SK-N-SH (cell line): ENCODE data around the gene TRIM66. TPM values are rescaled to one million over a fixed set of nuclear protein-coding genes. Genes with fewer than 3 reads are reported as not detected.

Source experiments
- CTCF ChIA-PET: fragments of 300-600, 350-600 bp; formaldehyde crosslinking; extraction: SDS; loops from one replicate; lab custom pipeline; 2021; lab: Yijun Ruan, JAX
- POLR2A ChIA-PET: fragments of 350-600 bp; sonication (Branson Sonifier 250); formaldehyde crosslinking; extraction: SDS; loops from one replicate; lab custom pipeline; 2020; ENCODE audit warnings: antibody characterized with exemption, inconsistent platforms; lab: Yijun Ruan, JAX
- DNase-seq: peaks from one replicate; pipeline ENCODE4 v3.0.0; 2012
- H2AFZ ChIP-seq: fragments of 200-600 bp; sonication (generic); 2 replicates; pipeline ENCODE4 v1.8.1; 2016; ENCODE audit warnings: antibody characterized with exemption, mild to moderate bottlenecking, low read depth
- H3F3A ChIP-seq: fragments of 200-600 bp; sonication (generic); replicated peaks from 2 replicates; pipeline ENCODE3; 2016; ENCODE audit warnings: antibody characterized with exemption, mild to moderate bottlenecking; ENCODE audit not compliant: insufficient read depth
- H3K27ac ChIP-seq, 2 experiments: fragments of 200-500 bp in 1 of 2; fragments of 200-600 bp in 1 of 2; sonication (Bioruptor generic) in 1 of 2; sonication (generic), shearing (Covaris generic) in 1 of 2; 2 replicates each; pipeline versions ENCODE4 v1.5.1 to v1.6.1; 2014 to 2016; ENCODE audit warnings: low read depth in 2 of 2, inconsistent platforms in 1 of 2, low read length in 1 of 2, mild to moderate bottlenecking in 1 of 2, mixed read lengths in 1 of 2
- H3K27me3 ChIP-seq: fragments of 200-600 bp; sonication (generic), shearing (Covaris generic); 2 replicates; pipeline ENCODE4 v1.6.1; 2016; ENCODE audit warnings: mixed run types; ENCODE audit not compliant: insufficient read depth
- H3K36me3 ChIP-seq, 2 experiments: fragments of 200-500 bp in 1 of 2; fragments of 200-600 bp in 1 of 2; sonication (Bioruptor generic) in 1 of 2; sonication (generic) in 1 of 2; replicated peaks in 1 of 2; 2 replicates each; pipeline versions ENCODE3 to v1.5.1; 2014 to 2016; ENCODE audit warnings: low read length in 1 of 2, mild to moderate bottlenecking in 1 of 2; ENCODE audit not compliant: insufficient read depth in 2 of 2, control insufficient read depth in 1 of 2
- H3K4me1 ChIP-seq, 2 experiments: fragments of 200-500 bp in 1 of 2; fragments of 200-600 bp in 1 of 2; sonication (Bioruptor generic) in 1 of 2; sonication (generic), shearing (Covaris generic) in 1 of 2; 2 replicates each; pipeline versions ENCODE4 v1.5.1 to v1.6.1; 2014 to 2016; ENCODE audit warnings: low read depth in 1 of 2, low read length in 1 of 2, mixed run types in 1 of 2; ENCODE audit not compliant: insufficient read depth in 2 of 2, control insufficient read depth in 1 of 2
- H3K4me2 ChIP-seq: fragments of 200-600 bp; sonication (generic), shearing (Covaris generic); 2 replicates; pipeline ENCODE4 v1.6.1; 2017; ENCODE audit warnings: mixed run types
- H3K4me3 ChIP-seq, 2 experiments: fragments of 200-500 bp in 1 of 2; fragments of 200-600 bp in 1 of 2; sonication (Bioruptor generic) in 1 of 2; sonication (generic), shearing (Covaris generic) in 1 of 2; 2 replicates each; pipeline versions ENCODE4 v1.5.1 to v1.8.1; 2014 to 2016; ENCODE audit warnings: low read depth in 2 of 2, inconsistent platforms in 1 of 2, low read length in 1 of 2, mild to moderate bottlenecking in 1 of 2, mixed read lengths in 1 of 2, moderate library complexity in 1 of 2
- H3K79me2 ChIP-seq: fragments of 200-600 bp; sonication (generic); 2 replicates; pipeline ENCODE4 v1.8.1; 2017; ENCODE audit warnings: mild to moderate bottlenecking; ENCODE audit not compliant: insufficient read depth
- H3K9ac ChIP-seq: fragments of 200-600 bp; sonication (generic); 2 replicates; pipeline ENCODE4 v1.6.1; 2017; ENCODE audit warnings: mixed run types
- H3K9me2 ChIP-seq: fragments of 200-600 bp; sonication (generic); 2 replicates; pipeline ENCODE4 v1.6.1; 2017; ENCODE audit warnings: mixed run types
- H3K9me3 ChIP-seq: fragments of 200-600 bp; sonication (generic); 2 replicates; pipeline ENCODE4 v1.6.1; 2017; ENCODE audit warnings: mixed run types, mild to moderate bottlenecking, moderate library complexity
- H4K20me1 ChIP-seq: fragments of 200-600 bp; sonication (generic); 2 replicates; pipeline ENCODE4 v1.6.1; 2017; ENCODE audit warnings: mild to moderate bottlenecking, mixed run types; ENCODE audit not compliant: insufficient read depth
- EZH2phosphoT487 ChIP-seq: fragments of 200-600 bp; sonication (generic); IDR thresholded peaks from 2 replicates; pipeline ENCODE4 v1.6.1; 2017; ENCODE audit warnings: low read depth, mixed run types, mild to moderate bottlenecking, antibody characterized with exemption, moderate library complexity, borderline replicate concordance
- FOSL2 ChIP-seq: IDR thresholded peaks from 2 replicates; pipeline ENCODE4 v1.4.0; 2012; ENCODE audit warnings: low read depth, mild to moderate bottlenecking, moderate library complexity, borderline replicate concordance
- JUND ChIP-seq: IDR thresholded peaks from 2 replicates; pipeline ENCODE4 v1.4.0; 2012
- NFIC ChIP-seq: IDR thresholded peaks from 2 replicates; pipeline ENCODE4 v1.4.0; 2012; ENCODE audit warnings: borderline replicate concordance
- NRF1 ChIP-seq: IDR thresholded peaks from 2 replicates; pipeline ENCODE4 v1.6.1; 2012; ENCODE audit warnings: low read depth, mild to moderate bottlenecking, low read length
- POLR2AphosphoS5 ChIP-seq: IDR thresholded peaks from 2 replicates; pipeline ENCODE4 v1.6.1; 2012; ENCODE audit warnings: low read depth, low read length
- RAD21 ChIP-seq: IDR thresholded peaks from 2 replicates; pipeline ENCODE4 v1.6.1; 2012; ENCODE audit warnings: mild to moderate bottlenecking, low read length
- SMC3 ChIP-seq: IDR thresholded peaks from 2 replicates; pipeline ENCODE4 v1.6.1; 2012; ENCODE audit warnings: low read depth, low read length, improper control_type of control experiment
- TCF12 ChIP-seq: IDR thresholded peaks from 2 replicates; pipeline ENCODE4 v1.4.0; 2012
- WGBS: methylation state at CpG from one replicate; pipeline ENCODE4 v1.1.6; 2017; ENCODE audit warnings: low lambda C conversion rate; 5-methylcytosine and 5-hydroxymethylcytosine counted together
- polyA plus RNA-seq, 3 experiments: library from polyadenylated mRNA; depleted of rRNA; stranded (reverse); fragments of >200 nt; gene quantifications; 2 replicates each; pipeline ENCODE4 v1.2.3, GENCODE V29; 2012
- TF ChIP-seq, protein P1 (sequence below): IDR thresholded peaks from 2 replicates; pipeline ENCODE4 v1.4.0; 2012; ENCODE audit warnings: low read depth, borderline replicate concordance
- TF ChIP-seq, protein P2 (sequence below): fragments of 200-600 bp; sonication (generic); IDR thresholded peaks from 2 replicates; pipeline ENCODE4 v1.6.1; 2017; ENCODE audit warnings: antibody characterized with exemption, mild to moderate bottlenecking, moderate library complexity

The TRIM66 gene
- polyA plus RNA-seq, 1 of the 3 experiments (the other 2 are of a cell fraction) = 6.4 TPM

DNA sequence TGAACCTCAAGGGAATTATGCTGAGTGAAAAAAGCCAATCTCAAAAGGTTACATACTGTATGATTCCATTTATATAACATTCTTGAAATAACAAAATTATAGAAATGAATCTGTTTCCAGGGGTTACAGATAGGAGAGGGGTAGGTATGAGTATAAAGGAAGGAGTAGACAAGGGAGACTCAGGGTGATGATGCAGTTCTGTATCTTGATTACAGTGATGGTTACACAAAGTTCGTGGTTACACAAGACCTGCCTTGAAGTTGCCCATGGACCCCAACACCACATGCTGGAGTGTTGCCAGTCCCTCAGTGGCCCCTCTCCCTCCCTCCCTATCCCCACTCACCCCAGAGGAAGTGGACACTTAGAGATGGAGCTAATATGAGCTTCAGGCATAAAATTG lies 108.7 kb downstream of the TRIM66 start:
- H2AFZ ChIP-seq = no peak overlapping the region
- H3F3A ChIP-seq = peaks cover 3% of the 10 kb centered on the region
- no peak overlapping the region for H3K27ac ChIP-seq
- H3K9me3 ChIP-seq = no peaks in the 10 kb centered on the region; the same call in 1 of the 2 replicates
- H4K20me1 ChIP-seq = no peaks in the 10 kb centered on the region
- H3K4me1 ChIP-seq = no peaks in the 10 kb centered on the region
- H3K36me3 ChIP-seq = no peaks in the 10 kb centered on the region
- TF ChIP-seq SMC3 (no peak), NFIC (no peak), FOSL2 (no peak), NRF1 (no peak), POLR2AphosphoS5 (no peak), RAD21 (no peak), TCF12 (no peak), EZH2phosphoT487 (no peak)
- TF ChIP-seq, protein P1, sequence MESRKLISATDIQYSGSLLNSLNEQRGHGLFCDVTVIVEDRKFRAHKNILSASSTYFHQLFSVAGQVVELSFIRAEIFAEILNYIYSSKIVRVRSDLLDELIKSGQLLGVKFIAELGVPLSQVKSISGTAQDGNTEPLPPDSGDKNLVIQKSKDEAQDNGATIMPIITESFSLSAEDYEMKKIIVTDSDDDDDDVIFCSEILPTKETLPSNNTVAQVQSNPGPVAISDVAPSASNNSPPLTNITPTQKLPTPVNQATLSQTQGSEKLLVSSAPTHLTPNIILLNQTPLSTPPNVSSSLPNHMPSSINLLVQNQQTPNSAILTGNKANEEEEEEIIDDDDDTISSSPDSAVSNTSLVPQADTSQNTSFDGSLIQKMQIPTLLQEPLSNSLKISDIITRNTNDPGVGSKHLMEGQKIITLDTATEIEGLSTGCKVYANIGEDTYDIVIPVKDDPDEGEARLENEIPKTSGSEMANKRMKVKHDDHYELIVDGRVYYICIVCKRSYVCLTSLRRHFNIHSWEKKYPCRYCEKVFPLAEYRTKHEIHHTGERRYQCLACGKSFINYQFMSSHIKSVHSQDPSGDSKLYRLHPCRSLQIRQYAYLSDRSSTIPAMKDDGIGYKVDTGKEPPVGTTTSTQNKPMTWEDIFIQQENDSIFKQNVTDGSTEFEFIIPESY = no peak
- TF ChIP-seq, protein P2, sequence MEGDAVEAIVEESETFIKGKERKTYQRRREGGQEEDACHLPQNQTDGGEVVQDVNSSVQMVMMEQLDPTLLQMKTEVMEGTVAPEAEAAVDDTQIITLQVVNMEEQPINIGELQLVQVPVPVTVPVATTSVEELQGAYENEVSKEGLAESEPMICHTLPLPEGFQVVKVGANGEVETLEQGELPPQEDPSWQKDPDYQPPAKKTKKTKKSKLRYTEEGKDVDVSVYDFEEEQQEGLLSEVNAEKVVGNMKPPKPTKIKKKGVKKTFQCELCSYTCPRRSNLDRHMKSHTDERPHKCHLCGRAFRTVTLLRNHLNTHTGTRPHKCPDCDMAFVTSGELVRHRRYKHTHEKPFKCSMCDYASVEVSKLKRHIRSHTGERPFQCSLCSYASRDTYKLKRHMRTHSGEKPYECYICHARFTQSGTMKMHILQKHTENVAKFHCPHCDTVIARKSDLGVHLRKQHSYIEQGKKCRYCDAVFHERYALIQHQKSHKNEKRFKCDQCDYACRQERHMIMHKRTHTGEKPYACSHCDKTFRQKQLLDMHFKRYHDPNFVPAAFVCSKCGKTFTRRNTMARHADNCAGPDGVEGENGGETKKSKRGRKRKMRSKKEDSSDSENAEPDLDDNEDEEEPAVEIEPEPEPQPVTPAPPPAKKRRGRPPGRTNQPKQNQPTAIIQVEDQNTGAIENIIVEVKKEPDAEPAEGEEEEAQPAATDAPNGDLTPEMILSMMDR = no peak
- no peak overlapping the region for H3K9ac ChIP-seq
- H3K27me3 ChIP-seq = no peaks in the 10 kb centered on the region
- no peak overlapping the region for H3K4me3 ChIP-seq
- H3K79me2 ChIP-seq = peaks cover 4% of the 10 kb centered on the region; the same call in 1 of the 2 replicates
- WGBS = 93% methylated on average over 1 of the region's 1 CpG
- CTCF ChIA-PET = interaction anchor here (1.1 to 1.2 kb wide), 2 partner anchors 381 to 568 kb away, joined by 3 to 4 read pairs; no protein-coding TSS in a partner anchor
- POLR2A ChIA-PET = no interaction called here
- H3K4me2 ChIP-seq = no peak overlapping the region
- no peaks in the 10 kb centered on the region for H3K9me2 ChIP-seq
- no peak for DNase-seq

DNA sequence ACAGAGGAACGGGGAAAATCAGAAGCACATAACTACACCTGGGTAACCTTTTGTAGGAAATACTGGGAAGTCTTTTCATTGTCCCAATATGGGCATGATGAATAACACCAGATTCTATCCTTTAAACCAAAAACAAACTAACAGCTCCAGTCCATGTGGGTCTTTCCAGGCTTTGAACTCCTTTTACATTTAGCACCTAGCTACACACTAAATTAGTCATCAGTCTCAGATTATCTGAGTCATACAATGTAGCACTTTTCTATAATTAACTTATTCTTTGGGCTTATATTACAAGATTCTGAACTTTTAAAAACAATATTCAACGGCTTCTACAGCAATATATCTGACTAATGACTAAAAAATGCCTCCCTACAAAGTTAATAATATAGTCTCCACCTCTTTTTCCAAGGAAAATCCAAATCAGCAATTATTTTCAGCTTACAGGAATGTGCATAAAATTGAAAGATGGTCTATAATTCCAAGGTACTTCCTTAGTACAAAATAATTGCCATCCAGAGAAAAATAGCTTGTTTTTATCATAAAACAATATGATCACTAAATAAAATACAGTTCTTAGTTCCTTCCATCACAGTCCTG lies 114.8 kb downstream of the TRIM66 start:
- ChIA-PET POLR2A (interaction anchor here (0.6 to 1.4 kb wide), 3 partner anchors 112 to 469 kb away, joined by 3 to 4 read pairs (median 3); no protein-coding TSS in a partner anchor), CTCF (interaction anchor here (0.8 to 6.5 kb wide), 37 partner anchors 9 to 561 kb away, joined by 3 to 61 read pairs (median 6); partner anchors contain the start of genes LMO1, RIC3 and TUB)
- Histone ChIP-seq H3K4me1 (peaks cover 0 to 10% of the 10 kb centered on the region in 2 experiments; a peak in 1 of 4 replicates), H3F3A (peaks cover 12% of the 10 kb centered on the region), H4K20me1 (no peaks in the 10 kb centered on the region), H3K9me2 (no peaks in the 10 kb centered on the region), H3K79me2 (no peaks in the 10 kb centered on the region), H3K4me3 (no peak overlapping the region), H3K27ac (peak overlapping the region in 1 of 2 experiments; percentile 41; a peak in 2 of 4 replicates), H3K36me3 (no peaks in the 10 kb centered on the region), H3K9me3 (no peaks in the 10 kb centered on the region), H3K9ac (no peak overlapping the region), H3K4me2 (no peak overlapping the region), H2AFZ (no peak overlapping the region), H3K27me3 (no peaks in the 10 kb centered on the region)
- WGBS = 46% methylated on average over 2 of the region's 2 CpGs
- no peak for TF ChIP-seq RAD21
- TF ChIP-seq JUND = 0 out of 2 replicates have a peak, but pooled peaks have one; percentile 25
- peak; percentile 17; the same call in 1 of the 2 replicates for TF ChIP-seq FOSL2
- DNase-seq = no peak
